Neural progenitor cell (in vitro differentiated cells): ENCODE measurements around the gene COX15.

Experiments used
- CTCF ChIP-seq: fragments of 200-600 bp; sonication (generic); IDR thresholded peaks from 2 replicates; pipeline ENCODE4 v1.5.1; 2017; ENCODE audit warnings: antibody characterized with exemption, mild to moderate bottlenecking
- EZH2 ChIP-seq: fragments of 200-600 bp; sonication (generic); IDR thresholded peaks from 2 replicates; pipeline ENCODE4 v1.6.1; 2017; ENCODE audit warnings: antibody characterized with exemption, mild to moderate bottlenecking, moderate library complexity
- EZH2phosphoT487 ChIP-seq: fragments of 200-600 bp; sonication (generic); IDR thresholded peaks from 2 replicates; pipeline ENCODE4 v1.6.1; 2017; ENCODE audit warnings: antibody characterized with exemption

- TF ChIP-seq EZH2 = no peak
- no peak for TF ChIP-seq CTCF
- TF ChIP-seq EZH2phosphoT487 = no peak
Measured at GRCh38 chr10:99758211-99758891, 26.4 kb upstream of the COX15 start.
